B cell (primary cell): Measurements from ENCODE around the gene ELMO1. TPM values are rescaled to one million over a fixed set of nuclear protein-coding genes. Genes with fewer than 3 reads are reported as not detected.

Source experiments
- ATAC-seq: fragments of 200-7000 bp; cut with Tn5 transposase; one replicate; pipeline ENCODE4 v1.10.0; 2021; ENCODE audit warnings: low read depth, mild to moderate bottlenecking, moderate number of reproducible peaks, moderate library complexity
- CTCF ChIA-PET: fragments of 350-600 bp; sonication (Branson Sonifier 250); formaldehyde crosslinking; loops from one replicate; lab custom pipeline; 2021; ENCODE audit warnings: antibody characterized with exemption, inconsistent platforms; lab: Charles Lee
- POLR2A ChIA-PET: fragments of 350-600 bp; sonication (Branson Sonifier 250); formaldehyde crosslinking; loops from one replicate; lab custom pipeline; 2021; ENCODE audit warnings: antibody characterized with exemption; lab: Charles Lee
- DNase-seq: peaks from one replicate; pipeline ENCODE4 v3.0.0; 2013
- H2AFZ ChIP-seq: 2 replicates; pipeline ENCODE4 v1.6.1; 2012; ENCODE audit warnings: mild to moderate bottlenecking, low read depth, low read length; ENCODE audit not compliant: insufficient read depth, poor library complexity, severe bottlenecking
- H3K27ac ChIP-seq, 2 donors: 1 replicate in 1 of 2; 2 replicates in 1 of 2; pipeline ENCODE4 v1.5.1; 2012 to 2013; ENCODE audit warnings: low read length in 2 of 2, mild to moderate bottlenecking in 2 of 2, moderate library complexity in 1 of 2
- H3K27me3 ChIP-seq, 4 experiments: fragments of 200-600 bp in 1 of 4; sonication (generic) in 1 of 4; replicated peaks in 1 of 4; 1 replicate in 2 of 4; 2 replicates in 2 of 4; pipeline versions ENCODE4 v1.6.1 to v1.7.0; 2013 to 2016; ENCODE audit warnings: low read length in 3 of 4, mild to moderate bottlenecking in 2 of 4, mixed read lengths in 1 of 4, moderate library complexity in 1 of 4; ENCODE audit not compliant: insufficient read depth in 4 of 4, control insufficient read depth in 3 of 4; ENCODE audit errors: control extremely low read depth in 1 of 4
- H3K36me3 ChIP-seq, 2 experiments: replicated peaks in 1 of 2; 1 replicate in 1 of 2; 2 replicates in 1 of 2; pipeline versions ENCODE4 v1.6.1 to v1.7.1; 2013; ENCODE audit warnings: low read length in 1 of 2; ENCODE audit not compliant: insufficient read depth in 2 of 2, control insufficient read depth in 1 of 2; ENCODE audit errors: control extremely low read depth in 1 of 2, extremely low read depth in 1 of 2
- H3K4me1 ChIP-seq, 2 donors: fragments of 200-600 bp in 1 of 2; sonication (generic) in 1 of 2; 1 replicate in 1 of 2; 2 replicates in 1 of 2; pipeline versions ENCODE4 v1.5.1 to v1.6.1; 2013 to 2017; ENCODE audit warnings: low read length in 2 of 2; ENCODE audit not compliant: control insufficient read depth in 2 of 2, insufficient read depth in 2 of 2
- H3K4me2 ChIP-seq: replicated peaks from 2 replicates; pipeline ENCODE3; 2012; ENCODE audit warnings: mild to moderate bottlenecking, low read depth, low read length; ENCODE audit not compliant: poor library complexity, severe bottlenecking
- H3K4me3 ChIP-seq, 5 experiments: fragments of 200-600 bp in 1 of 5; sonication (generic) in 1 of 5; 1 replicate in 3 of 5; 2 replicates in 2 of 5; pipeline versions ENCODE4 v1.5.1 to v1.7.0; 2011 to 2016; ENCODE audit warnings: low read length in 4 of 5, mild to moderate bottlenecking in 4 of 5, low read depth in 2 of 5, control low read depth in 1 of 5, moderate library complexity in 1 of 5; ENCODE audit not compliant: insufficient read depth in 1 of 5; ENCODE audit errors: control extremely low read depth in 1 of 5, extremely low read depth in 1 of 5
- H3K79me2 ChIP-seq: fragments of 200-600 bp; sonication (generic); one replicate; pipeline ENCODE4 v1.6.0; 2016; ENCODE audit warnings: low read length; ENCODE audit not compliant: control insufficient read depth, insufficient read depth
- H3K9ac ChIP-seq: fragments of 200-600 bp; sonication (generic); 2 replicates; pipeline ENCODE4 v1.6.1; 2017; ENCODE audit warnings: mild to moderate bottlenecking, low read length, moderate library complexity
- H3K9me3 ChIP-seq, 3 donors: one replicate each; pipeline versions ENCODE4 v1.6.1 to v1.7.1; 2013; ENCODE audit warnings: low read length in 2 of 3; ENCODE audit not compliant: control insufficient read depth in 2 of 3, insufficient read depth in 1 of 3; ENCODE audit errors: control extremely low read depth in 1 of 3
- H4K20me1 ChIP-seq: 2 replicates; pipeline ENCODE4 v1.6.0; 2012; ENCODE audit warnings: mild to moderate bottlenecking, low read length; ENCODE audit not compliant: insufficient read depth, control insufficient read depth, poor library complexity, severe bottlenecking
- H3K27ac Mint-ChIP-seq: one replicate; pipeline ENCODE4 v1.8.0; 2021; ENCODE audit warnings: mixed read lengths
- H3K27me3 Mint-ChIP-seq: one replicate; pipeline ENCODE4 v1.8.0; 2021; ENCODE audit warnings: mixed read lengths
- H3K4me1 Mint-ChIP-seq: one replicate; pipeline ENCODE4 v1.8.0; 2021; ENCODE audit warnings: mixed read lengths
- H3K4me3 Mint-ChIP-seq: one replicate; pipeline ENCODE4 v1.8.0; 2021; ENCODE audit warnings: mixed read lengths
- H3K9me3 Mint-ChIP-seq: one replicate; pipeline ENCODE4 v1.8.0; 2022; ENCODE audit warnings: mixed read lengths; ENCODE audit not compliant: insufficient read depth
- EZH2 ChIP-seq: IDR thresholded peaks from 2 replicates; pipeline ENCODE4 v1.6.1; 2012; ENCODE audit warnings: borderline replicate concordance, low read depth, mild to moderate bottlenecking, moderate library complexity, low read length; ENCODE audit not compliant: insufficient read depth, poor library complexity, severe bottlenecking
- WGBS: methylation state at CpG from one replicate; pipeline ENCODE4 v1.1.5; 2013; ENCODE audit warnings: missing lambda C conversion rate; ENCODE audit not compliant: insufficient coverage; 5-methylcytosine and 5-hydroxymethylcytosine counted together
- intact Hi-C: fragments of 100-400 bp; cut with micrococcal nuclease; formaldehyde crosslinking; loops from one replicate; pipeline ENCODE4 v1.10.0; 2022
- polyA plus RNA-seq: library from polyadenylated mRNA; depleted of rRNA; stranded (reverse); fragments of >200 nt; gene quantifications from 2 replicates; pipeline ENCODE4 v1.2.3, GENCODE V29; 2012
- total RNA-seq, 2 donors: library from RNA; stranded (reverse); fragments of 120-200 nt in 1 of 2; gene quantifications; 1 replicate in 1 of 2; 2 replicates in 1 of 2; pipeline versions ENCODE4 v1.2.3 to v1.2.4, GENCODE V29; 2013 to 2022
- TF ChIP-seq, protein P1 (sequence below): fragments of 200-600 bp; IDR thresholded peaks from one replicate; pipeline ENCODE4 v1.8.0; 2022; ENCODE audit warnings: antibody characterized with exemption, mild to moderate bottlenecking

Gene ELMO1
- total and polyA plus RNA-seq, 2 donors (not counting 1 experiment from before 2014, with no cell fraction given), result 44.7 to 177 TPM

DNA sequence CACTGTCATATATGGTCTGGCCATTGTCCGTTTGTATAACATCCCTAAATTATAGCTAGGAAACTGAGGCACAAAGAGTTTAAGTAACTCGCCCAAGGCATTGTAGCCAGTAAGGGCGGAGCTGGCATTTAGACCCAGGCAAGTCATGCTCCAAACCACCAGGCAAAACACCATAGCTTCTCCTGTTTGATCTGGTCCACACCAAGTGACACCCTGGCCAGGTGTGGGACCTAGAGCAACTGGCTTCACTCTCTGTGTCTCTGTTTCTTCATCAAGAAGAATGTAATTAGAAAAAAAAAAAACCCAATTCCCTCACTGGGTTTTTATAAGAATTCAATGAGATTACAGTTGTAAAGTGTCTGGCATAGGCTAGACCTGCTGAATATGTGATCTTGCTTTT lies 639.2 kb downstream of the ELMO1 start:
- no peak for DNase-seq
- Histone ChIP-seq H3K4me3 (no peak overlapping the region), H3K9me3 (no peaks in the 10 kb centered on the region), H4K20me1 (no peaks in the 10 kb centered on the region), H3K4me2 (no peak overlapping the region), H3K27me3 (no peaks in the 10 kb centered on the region), H3K9ac (no peak overlapping the region), H3K36me3 (no peaks in the 10 kb centered on the region), H3K4me1 (no peaks in the 10 kb centered on the region), H3K79me2 (no peaks in the 10 kb centered on the region), H3K27ac (no peak overlapping the region), H2AFZ (no peak overlapping the region)
- TF ChIP-seq, protein P1, sequence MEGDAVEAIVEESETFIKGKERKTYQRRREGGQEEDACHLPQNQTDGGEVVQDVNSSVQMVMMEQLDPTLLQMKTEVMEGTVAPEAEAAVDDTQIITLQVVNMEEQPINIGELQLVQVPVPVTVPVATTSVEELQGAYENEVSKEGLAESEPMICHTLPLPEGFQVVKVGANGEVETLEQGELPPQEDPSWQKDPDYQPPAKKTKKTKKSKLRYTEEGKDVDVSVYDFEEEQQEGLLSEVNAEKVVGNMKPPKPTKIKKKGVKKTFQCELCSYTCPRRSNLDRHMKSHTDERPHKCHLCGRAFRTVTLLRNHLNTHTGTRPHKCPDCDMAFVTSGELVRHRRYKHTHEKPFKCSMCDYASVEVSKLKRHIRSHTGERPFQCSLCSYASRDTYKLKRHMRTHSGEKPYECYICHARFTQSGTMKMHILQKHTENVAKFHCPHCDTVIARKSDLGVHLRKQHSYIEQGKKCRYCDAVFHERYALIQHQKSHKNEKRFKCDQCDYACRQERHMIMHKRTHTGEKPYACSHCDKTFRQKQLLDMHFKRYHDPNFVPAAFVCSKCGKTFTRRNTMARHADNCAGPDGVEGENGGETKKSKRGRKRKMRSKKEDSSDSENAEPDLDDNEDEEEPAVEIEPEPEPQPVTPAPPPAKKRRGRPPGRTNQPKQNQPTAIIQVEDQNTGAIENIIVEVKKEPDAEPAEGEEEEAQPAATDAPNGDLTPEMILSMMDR, result no peak
- TF ChIP-seq EZH2, result no peak
- Mint-ChIP-seq H3K4me3 (no peak overlapping the region), H3K9me3 (no peaks in the 10 kb centered on the region), H3K4me1 (no peaks in the 10 kb centered on the region), H3K27me3 (peaks cover 21% of the 10 kb centered on the region), H3K27ac (no peak overlapping the region)
- no peak for ATAC-seq
- CTCF ChIA-PET, result no interaction called here
- intact Hi-C loops, result no loop called here
- POLR2A ChIA-PET, result no interaction called here
- WGBS, result 100% methylated on average over 1 of the region's 3 CpGs

DNA sequence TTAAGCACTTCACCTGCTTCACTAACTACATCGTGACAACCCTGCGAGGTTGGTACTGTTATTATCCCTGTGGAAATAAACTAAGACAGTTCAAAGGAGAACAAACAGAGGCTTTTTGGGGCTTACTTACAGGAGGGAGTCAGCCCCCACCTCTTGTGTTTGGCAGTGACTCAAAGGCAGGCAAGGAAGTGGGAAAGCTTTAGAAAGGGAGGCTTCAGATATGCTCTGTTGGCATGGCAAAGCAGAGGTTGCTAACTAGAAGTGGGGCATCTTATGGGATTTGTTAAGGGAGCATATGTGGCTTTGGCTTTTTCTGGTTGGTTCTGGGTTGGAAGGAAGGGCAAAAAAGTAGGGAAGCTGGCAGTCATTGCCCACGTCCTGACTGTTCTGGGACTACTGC lies 639.6 kb downstream of the ELMO1 start:
- Mint-ChIP-seq H3K27me3 (peaks cover 21% of the 10 kb centered on the region), H3K9me3 (no peaks in the 10 kb centered on the region), H3K4me1 (no peaks in the 10 kb centered on the region), H3K27ac (no peak overlapping the region), H3K4me3 (no peak overlapping the region)
- no peaks in the 10 kb centered on the region for H3K27me3 ChIP-seq
- H2AFZ ChIP-seq, result no peak overlapping the region
- no peak for DNase-seq
- H4K20me1 ChIP-seq, result no peaks in the 10 kb centered on the region
- H3K4me1 ChIP-seq, result no peaks in the 10 kb centered on the region
- H3K4me3 ChIP-seq, result no peak overlapping the region
- no peaks in the 10 kb centered on the region for H3K36me3 ChIP-seq
- ChIA-PET POLR2A (no interaction called here), CTCF (no interaction called here)
- no peaks in the 10 kb centered on the region for H3K79me2 ChIP-seq
- no peak overlapping the region for H3K4me2 ChIP-seq
- TF ChIP-seq, protein P1, result no peak
- TF ChIP-seq EZH2, result no peak
- WGBS, result 100% methylated on average over 1 of the region's 3 CpGs
- no peak for ATAC-seq
- H3K9me3 ChIP-seq, result no peaks in the 10 kb centered on the region
- H3K27ac ChIP-seq, result no peak overlapping the region
- no peak overlapping the region for H3K9ac ChIP-seq
- intact Hi-C loops, result no loop called here
